HG03066 (cell line): ENCODE results near the gene EMX1.

Source experiments
- ATAC-seq: cut with Tn5 transposase; IDR thresholded peaks from one replicate; pipeline ENCODE4 v1.9.1; 2021; ENCODE audit warnings: low read depth; ENCODE audit not compliant: unreplicated experiment

EMX1 gene

DNA sequence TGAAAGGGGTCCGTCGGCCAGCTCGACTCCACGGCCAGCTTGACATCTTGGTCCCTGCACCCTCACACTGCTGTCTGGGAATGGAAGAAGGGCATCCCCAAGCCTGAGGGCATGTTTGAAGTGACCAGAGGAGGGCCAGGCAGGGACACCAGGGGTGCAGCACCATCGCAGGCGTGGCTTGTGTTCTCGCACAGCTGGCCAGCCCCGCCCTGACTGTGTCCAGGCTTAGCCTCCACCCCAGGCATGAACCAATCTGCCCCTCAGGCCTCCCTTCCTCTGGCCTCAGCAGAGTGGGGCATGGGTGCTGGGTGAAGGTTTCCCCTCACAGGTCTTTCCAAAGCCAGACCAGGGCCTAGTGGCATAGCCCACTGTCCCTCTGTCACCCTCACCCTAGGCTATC is 25.0 kb downstream of the EMX1 start:
- no peak for ATAC-seq

DNA sequence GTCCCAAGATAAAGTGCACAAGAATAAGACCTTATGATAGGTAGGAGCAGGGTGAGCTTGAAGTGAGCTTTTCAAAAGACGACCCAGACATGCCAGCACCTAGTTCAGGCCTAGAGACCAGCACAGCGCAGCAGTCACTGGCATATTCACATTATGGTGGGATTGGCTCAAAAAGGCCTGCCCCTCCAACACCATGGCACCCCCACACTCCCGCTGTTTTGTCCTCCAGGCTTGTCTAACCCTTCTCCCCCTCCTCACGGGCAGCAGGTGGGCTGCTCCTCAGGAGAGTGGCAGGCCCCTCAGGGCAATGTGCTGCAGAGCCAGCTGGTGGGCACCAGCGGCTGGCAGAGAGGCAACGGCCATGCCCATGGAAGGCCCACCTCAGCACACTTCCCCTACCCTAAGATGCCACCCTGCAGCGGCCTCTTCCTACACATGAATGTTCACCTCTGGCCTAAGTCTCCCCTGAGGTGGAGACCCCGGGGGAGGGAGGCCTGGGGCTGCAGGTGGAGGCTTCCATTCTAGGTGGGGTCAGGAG is 25.6 kb downstream of the EMX1 start:
- ATAC-seq = no peak

GRCh38 chr2:72943540-72944395 is 26.4 kb downstream of the EMX1 start:
- no peak for ATAC-seq

DNA sequence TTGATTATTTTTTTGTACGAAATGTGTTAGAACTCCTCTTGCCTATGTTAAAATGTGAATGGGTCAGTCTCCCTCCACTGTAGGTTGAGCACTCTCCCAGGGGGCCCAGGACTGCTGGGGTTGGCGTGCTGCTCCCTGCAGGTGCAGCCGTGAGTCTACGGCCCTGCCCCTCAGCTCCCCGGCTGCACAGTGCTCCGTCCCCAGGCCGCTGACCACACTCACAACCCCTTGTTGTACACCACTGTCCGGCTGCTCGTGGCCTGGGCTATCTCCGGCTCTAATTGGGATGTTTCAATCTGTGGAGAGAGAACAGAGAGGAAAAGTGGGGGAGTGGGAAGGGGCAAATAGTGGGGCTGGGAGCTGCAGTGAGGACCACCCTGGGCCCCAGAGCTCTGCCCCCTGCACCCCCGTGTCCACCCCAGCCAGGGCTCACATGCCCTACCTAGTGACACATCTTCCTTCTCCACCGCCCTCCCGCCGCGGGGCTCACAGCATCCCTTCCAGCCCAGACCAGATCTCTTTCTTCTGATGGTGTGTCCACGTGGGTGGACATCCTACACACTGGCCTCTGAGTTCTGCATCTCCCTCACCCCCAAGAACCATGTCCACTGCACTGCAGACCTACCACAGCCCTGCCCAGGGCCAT is 27.6 kb downstream of the EMX1 start:
- no peak for ATAC-seq

DNA sequence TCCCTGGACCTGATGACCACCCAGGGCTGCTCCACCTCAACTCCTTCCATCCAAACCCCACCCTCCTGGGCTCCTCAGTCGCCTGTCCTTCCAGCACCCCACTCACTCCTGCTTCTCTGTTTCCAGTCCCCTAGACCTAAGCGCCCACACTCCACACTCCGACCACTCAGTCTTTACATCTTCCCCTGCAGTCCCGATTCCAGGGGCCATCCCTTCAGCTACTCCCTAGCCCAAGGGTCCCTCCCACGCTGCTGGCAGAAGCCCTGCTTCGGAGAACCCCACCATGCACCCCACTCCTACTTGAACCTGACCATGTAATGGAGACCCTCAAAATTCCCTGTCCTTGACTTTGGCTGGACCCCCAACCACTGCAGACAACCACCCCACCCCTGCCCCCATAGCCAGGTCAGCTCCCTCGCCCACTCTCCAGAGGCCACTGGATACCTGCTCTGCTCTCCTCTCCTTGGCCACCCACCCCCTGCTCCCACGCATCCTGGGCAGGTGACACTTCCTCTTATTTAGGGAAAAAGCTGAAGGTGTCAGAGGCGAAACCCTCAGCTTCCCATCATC is 28.2 kb downstream of the EMX1 start:
- ATAC-seq = no peak

- ATAC-seq = no peak
Observed at GRCh38 chr2:72946466-72946865, 29.1 kb downstream of the EMX1 start.

DNA sequence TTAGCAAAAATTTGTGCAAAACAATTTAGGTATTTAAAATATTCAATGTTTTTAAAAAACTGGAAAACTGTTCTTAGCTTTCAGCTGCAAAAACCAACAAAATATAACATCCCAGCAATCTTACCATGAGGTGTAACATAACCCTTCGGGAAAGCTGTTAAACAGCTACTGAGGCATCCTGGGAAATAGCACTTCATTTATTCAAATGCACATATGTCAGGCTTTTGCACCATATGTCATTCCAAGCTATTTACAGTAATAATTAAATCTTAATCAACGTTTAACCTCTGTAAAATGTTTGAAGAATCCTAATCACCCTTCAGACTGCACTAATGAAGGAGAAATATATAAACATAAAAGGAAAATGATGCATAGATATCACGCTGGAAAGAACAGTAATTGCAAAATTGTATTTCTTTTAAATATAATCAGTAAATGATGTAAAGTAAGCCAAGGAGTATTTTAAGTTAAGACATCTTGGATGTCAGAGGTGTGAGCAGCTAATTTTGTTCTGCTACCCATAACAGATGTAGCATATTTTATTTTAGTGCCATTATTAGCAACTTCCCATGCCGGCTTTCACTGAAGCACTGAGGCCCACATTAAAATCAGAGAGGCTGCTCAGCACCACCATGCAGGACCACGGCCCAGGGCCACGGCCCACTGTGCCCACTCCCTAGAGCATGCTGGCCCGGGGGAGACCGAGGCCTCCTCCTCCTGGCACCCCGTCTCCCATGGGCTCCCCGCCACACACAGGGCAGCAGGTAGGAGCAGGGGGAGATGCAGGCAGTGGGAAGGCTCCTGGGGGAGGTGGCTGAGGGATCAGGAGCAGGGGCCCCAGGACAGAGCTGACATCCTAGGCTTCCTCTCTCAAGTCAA is 30.9 kb downstream of the EMX1 start:
- no peak for ATAC-seq

- no peak for ATAC-seq
Observed at GRCh38 chr2:72949045-72949444, 31.7 kb downstream of the EMX1 start.

GRCh38 chr2:72949642-72950041 is 32.3 kb downstream of the EMX1 start:
- ATAC-seq = no peak

DNA sequence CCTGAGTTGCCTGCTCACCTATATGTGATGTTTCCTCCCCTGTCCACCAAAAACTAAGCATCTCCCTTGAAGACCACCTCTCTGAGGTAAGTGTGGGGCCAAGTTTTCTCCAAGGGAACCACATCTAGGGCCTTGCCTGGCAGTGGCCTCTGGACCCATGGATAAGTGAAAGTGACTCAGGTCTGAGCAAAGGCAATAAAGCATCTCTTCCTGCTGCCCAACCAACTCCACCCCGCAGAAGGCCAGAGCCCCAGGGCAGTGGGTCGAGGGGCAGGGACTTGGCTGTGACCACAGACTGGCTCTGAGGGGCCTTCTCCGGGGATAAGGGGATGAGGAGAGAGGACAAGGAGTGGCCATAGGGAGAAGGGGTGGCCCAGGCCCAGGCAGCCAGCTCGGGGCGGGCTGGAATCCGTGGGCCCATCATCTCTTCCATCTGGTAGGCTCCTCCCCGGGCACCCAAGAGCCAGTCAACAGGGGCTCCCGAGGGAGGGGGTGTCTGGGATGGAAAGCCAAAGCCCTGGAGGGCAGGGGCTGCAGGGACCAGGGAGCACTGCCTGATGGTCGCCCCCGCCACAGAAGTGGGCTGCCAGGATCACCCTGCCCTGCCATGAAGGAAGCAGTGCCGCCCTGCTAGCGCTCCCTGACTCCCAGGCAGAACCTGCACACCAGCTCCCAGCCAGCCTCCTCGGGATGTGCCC is 33.4 kb downstream of the EMX1 start:
- ATAC-seq = no peak

GRCh38 chr2:72951303-72952095 is 34.2 kb downstream of the EMX1 start:
- ATAC-seq = no peak

DNA sequence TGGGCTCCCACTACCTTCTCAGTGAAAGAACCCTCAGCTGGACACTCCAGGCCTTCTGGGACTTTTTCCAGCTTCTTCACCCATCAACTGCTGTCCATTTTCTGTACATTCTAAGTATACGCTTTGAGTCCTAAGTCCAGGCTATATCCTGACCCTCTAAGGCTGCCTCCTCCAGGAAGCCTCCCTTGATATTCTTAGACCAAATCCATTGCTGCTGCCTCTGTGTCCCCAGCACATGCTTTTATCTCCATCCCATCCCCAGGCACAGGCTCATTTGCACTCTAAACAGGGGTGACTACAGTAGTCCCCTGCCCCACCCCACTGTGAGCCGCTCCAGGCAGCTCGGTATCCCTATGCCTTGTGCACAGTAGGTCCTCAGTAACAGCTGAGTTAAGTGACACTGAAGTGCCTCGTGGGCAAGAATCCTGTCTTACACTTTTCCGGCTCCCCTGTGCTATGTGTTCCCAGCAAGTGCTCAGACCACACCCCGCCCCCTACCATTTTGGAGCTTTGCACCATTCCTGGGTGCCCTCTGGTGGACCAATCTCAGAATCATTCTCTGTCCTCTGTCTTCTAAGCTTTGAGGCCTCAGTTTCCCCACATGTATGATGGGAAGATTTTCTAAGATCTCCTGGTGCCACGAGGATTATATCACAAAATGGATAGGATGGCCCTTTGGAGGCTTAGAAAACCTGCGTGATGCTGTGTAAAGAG is 34.9 kb downstream of the EMX1 start:
- ATAC-seq = no peak

DNA sequence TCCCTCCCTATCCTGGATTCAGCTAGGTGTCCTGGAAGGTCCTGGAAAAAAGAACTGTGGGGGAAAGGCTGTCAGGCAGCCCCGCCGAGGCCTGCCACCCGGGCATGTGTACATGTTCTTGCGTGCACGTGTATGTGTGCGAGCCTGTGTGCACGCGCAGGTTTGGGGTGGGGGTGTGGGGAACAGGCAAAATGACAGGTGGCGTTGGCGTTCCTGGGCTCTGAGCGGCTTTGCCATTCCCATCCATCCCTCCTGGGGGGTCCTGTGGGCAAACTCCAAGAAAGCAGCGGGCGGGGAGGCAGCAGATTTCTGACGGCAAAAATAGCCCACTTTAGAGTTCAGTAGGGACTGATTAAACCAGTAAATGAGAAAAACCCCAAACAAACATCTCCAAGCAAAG is 35.6 kb downstream of the EMX1 start:
- ATAC-seq = no peak

- ATAC-seq = no peak
Observed at GRCh38 chr2:72953528-72953927, 36.2 kb downstream of the EMX1 start.

DNA sequence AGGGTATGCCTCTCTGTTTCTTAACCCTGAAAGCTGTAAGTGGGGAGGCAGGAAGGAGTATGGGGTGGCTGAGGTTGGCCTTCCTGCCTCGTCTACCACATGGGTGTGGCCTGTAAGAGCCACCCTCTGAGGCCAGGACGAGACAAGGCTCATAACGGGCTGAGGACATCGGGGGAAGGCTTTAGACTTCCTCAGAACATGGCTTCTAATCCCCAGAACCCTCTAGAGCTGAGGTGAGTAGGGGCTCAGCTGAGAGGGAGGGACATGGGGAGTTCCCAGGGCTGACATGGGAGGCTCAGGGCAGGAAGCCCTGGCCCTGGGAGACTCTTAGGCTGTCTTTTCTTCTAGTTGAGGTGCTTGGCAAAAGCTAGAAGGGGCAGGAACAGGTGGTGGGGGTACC is 36.7 kb downstream of the EMX1 start:
- no peak for ATAC-seq

GRCh38 chr2:72954376-72955227 is 37.3 kb downstream of the EMX1 start:
- ATAC-seq = no peak

- ATAC-seq = no peak
Observed at GRCh38 chr2:72955228-72956049, 38.1 kb downstream of the EMX1 start.
